ENCODE data around the gene SH3RF1. TPM values are rescaled to one million over a fixed set of nuclear protein-coding genes. Genes with fewer than 3 reads are reported as not detected.

Gene SH3RF1
- total and polyA plus RNA-seq, 2 of the 13 experiments (the other 11 are each of a cell fraction or from before 2014, with no cell fraction given) = 3.1 to 3.2 TPM

DNA sequence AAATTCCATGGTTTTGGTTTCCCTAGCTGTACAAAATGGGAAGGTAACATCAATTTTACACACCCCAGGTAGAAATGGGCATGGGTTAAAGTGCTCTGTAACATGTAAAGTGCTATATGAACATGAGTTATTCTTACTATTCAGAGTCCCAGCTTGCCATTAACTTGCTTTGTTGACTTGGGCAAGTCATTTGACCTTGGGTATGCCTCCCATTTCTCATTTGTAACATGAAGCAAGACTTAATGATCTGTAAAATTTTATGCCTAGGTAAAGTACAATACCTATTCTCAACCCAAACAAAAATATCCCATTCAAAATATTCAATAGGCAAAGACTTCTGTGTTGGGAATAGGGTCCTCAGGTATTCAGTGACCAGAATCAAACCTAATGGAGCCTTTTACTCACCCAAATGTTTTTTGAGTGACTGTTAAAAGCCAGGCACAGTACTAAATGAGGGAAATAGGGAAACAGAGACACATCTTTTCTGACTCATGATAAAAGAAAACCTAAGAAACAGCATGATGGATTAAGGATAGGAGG, 126.6 kb downstream of the SH3RF1 start:
- no peak for FAIRE-seq
- no peak for DNase-seq (ENCODE audit: low spot score)
- H3K4me3 ChIP-seq (replicated peaks in 1 of 3; ENCODE audit: insufficient read depth in 1 of 3, low read depth in 2 of 3, low read length in 3 of 3) = no peak overlapping the region
- no peak overlapping the region for H3K9ac ChIP-seq (ENCODE audit: insufficient read depth, low read depth, low read length)
- H3K4me2 ChIP-seq (ENCODE audit: low read depth, low read length) = no peak overlapping the region
- H3K27me3 ChIP-seq (ENCODE audit: control insufficient read depth in 1 of 2, insufficient read depth in 2 of 2, low read length in 2 of 2) = no peaks in the 10 kb centered on the region
- POLR2A ChIA-PET = no interaction called here
- H3K36me3 ChIP-seq (replicated peaks in 1 of 2; ENCODE audit: control insufficient read depth in 1 of 2, insufficient read depth in 2 of 2, low read length in 2 of 2) = peaks cover 0 to 1% of the 10 kb centered on the region in 2 experiments; a peak in 1 of 5 replicates
- H3K27ac ChIP-seq (ENCODE audit: extremely low read length, insufficient read depth, low read length) = no peak overlapping the region
- no peaks in the 10 kb centered on the region for H4K20me1 ChIP-seq (ENCODE audit: insufficient read depth, low read length)
- no peak overlapping the region for H2AFZ ChIP-seq (ENCODE audit: low read length)
- no peaks in the 10 kb centered on the region for H3K9me3 ChIP-seq (ENCODE audit: low read length)
- no TSS peak for BruUV-seq (replicated peaks)
- no peaks in the 10 kb centered on the region for H3K4me1 ChIP-seq (ENCODE audit: insufficient read depth, low read length)
- in situ Hi-C loops (cut with HindIII; ENCODE audit: extremely low pct_ligation_motif_present, low pct_unique_long_range_greater_than_20kb) = no loop called here
- CTCF ChIA-PET (ENCODE audit: low intra/inter-chr PET ratio, low total read pairs) = no interaction called here
- H3K79me2 ChIP-seq (ENCODE audit: insufficient read depth, low read length) = no peaks in the 10 kb centered on the region
- intact Hi-C loops (cut with micrococcal nuclease; ENCODE audit: unreplicated experiment) = no loop called here
- ATAC-seq = no peak
- TF ChIP-seq, protein P1, sequence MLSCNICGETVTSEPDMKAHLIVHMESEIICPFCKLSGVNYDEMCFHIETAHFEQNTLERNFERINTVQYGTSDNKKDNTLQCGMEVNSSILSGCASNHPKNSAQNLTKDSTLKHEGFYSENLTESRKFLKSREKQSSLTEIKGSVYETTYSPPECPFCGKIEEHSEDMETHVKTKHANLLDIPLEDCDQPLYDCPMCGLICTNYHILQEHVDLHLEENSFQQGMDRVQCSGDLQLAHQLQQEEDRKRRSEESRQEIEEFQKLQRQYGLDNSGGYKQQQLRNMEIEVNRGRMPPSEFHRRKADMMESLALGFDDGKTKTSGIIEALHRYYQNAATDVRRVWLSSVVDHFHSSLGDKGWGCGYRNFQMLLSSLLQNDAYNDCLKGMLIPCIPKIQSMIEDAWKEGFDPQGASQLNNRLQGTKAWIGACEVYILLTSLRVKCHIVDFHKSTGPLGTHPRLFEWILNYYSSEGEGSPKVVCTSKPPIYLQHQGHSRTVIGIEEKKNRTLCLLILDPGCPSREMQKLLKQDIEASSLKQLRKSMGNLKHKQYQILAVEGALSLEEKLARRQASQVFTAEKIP (CRISPR knock-in tag; IDR thresholded peaks at IDR 0.05; ENCODE audit: borderline replicate concordance) = no peak
- TF ChIP-seq ZFY (CRISPR knock-in tag; IDR thresholded peaks at IDR 0.05) = no peak
- TF ChIP-seq KMT2B (CRISPR knock-in tag; IDR thresholded peaks at IDR 0.05) = no peak
- TF ChIP-seq ZNF101 (CRISPR knock-in tag; IDR thresholded peaks at IDR 0.05; ENCODE audit: borderline replicate concordance, low read depth) = no peak
- no peak for TF ChIP-seq SATB2 (CRISPR knock-in tag; IDR thresholded peaks at IDR 0.05)
- no peak for TF ChIP-seq JUND (CRISPR knock-in tag; IDR thresholded peaks at IDR 0.05)
- TF ChIP-seq TCF12 (IDR thresholded peaks at IDR 0.05) = no peak
- no peak for TF ChIP-seq TCF12 (CRISPR knock-in tag; IDR thresholded peaks at IDR 0.05)
- no peak for TF ChIP-seq SCMH1 (CRISPR knock-in tag; IDR thresholded peaks at IDR 0.05; ENCODE audit: borderline replicate concordance)
- no peak for TF ChIP-seq MBNL3 (CRISPR knock-in tag; conservative IDR thresholded peaks at IDR 0.05)
- TF ChIP-seq ZNF10 (CRISPR knock-in tag; IDR thresholded peaks at IDR 0.05; ENCODE audit: borderline replicate concordance, low read depth) = no peak
- no peak for TF ChIP-seq NCOR1 (IDR thresholded peaks at IDR 0.05; ENCODE audit: borderline replicate concordance, low read length)
- TF ChIP-seq, protein P2, sequence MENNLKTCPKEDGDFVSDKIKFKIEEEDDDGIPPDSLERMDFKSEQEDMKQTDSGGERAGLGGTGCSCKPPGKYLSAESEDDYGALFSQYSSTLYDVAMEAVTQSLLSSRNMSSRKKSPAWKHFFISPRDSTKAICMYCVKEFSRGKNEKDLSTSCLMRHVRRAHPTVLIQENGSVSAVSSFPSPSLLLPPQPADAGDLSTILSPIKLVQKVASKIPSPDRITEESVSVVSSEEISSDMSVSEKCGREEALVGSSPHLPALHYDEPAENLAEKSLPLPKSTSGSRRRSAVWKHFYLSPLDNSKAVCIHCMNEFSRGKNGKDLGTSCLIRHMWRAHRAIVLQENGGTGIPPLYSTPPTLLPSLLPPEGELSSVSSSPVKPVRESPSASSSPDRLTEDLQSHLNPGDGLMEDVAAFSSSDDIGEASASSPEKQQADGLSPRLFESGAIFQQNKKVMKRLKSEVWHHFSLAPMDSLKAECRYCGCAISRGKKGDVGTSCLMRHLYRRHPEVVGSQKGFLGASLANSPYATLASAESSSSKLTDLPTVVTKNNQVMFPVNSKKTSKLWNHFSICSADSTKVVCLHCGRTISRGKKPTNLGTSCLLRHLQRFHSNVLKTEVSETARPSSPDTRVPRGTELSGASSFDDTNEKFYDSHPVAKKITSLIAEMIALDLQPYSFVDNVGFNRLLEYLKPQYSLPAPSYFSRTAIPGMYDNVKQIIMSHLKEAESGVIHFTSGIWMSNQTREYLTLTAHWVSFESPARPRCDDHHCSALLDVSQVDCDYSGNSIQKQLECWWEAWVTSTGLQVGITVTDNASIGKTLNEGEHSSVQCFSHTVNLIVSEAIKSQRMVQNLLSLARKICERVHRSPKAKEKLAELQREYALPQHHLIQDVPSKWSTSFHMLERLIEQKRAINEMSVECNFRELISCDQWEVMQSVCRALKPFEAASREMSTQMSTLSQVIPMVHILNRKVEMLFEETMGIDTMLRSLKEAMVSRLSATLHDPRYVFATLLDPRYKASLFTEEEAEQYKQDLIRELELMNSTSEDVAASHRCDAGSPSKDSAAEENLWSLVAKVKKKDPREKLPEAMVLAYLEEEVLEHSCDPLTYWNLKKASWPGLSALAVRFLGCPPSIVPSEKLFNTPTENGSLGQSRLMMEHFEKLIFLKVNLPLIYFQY (CRISPR knock-in tag; IDR thresholded peaks at IDR 0.05; ENCODE audit: borderline replicate concordance) = no peak
- TF ChIP-seq, protein P3, sequence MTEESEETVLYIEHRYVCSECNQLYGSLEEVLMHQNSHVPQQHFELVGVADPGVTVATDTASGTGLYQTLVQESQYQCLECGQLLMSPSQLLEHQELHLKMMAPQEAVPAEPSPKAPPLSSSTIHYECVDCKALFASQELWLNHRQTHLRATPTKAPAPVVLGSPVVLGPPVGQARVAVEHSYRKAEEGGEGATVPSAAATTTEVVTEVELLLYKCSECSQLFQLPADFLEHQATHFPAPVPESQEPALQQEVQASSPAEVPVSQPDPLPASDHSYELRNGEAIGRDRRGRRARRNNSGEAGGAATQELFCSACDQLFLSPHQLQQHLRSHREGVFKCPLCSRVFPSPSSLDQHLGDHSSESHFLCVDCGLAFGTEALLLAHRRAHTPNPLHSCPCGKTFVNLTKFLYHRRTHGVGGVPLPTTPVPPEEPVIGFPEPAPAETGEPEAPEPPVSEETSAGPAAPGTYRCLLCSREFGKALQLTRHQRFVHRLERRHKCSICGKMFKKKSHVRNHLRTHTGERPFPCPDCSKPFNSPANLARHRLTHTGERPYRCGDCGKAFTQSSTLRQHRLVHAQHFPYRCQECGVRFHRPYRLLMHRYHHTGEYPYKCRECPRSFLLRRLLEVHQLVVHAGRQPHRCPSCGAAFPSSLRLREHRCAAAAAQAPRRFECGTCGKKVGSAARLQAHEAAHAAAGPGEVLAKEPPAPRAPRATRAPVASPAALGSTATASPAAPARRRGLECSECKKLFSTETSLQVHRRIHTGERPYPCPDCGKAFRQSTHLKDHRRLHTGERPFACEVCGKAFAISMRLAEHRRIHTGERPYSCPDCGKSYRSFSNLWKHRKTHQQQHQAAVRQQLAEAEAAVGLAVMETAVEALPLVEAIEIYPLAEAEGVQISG (CRISPR knock-in tag; IDR thresholded peaks at IDR 0.05) = no peak
- TF ChIP-seq TRIM24 (CRISPR knock-in tag; IDR thresholded peaks at IDR 0.05) = no peak
- TF ChIP-seq TEAD3 (CRISPR knock-in tag; optimal IDR thresholded peaks at IDR 0.05; ENCODE audit: borderline replicate concordance) = no peak
- no peak for TF ChIP-seq PCBP1 (IDR thresholded peaks at IDR 0.05; ENCODE audit: borderline replicate concordance, low read depth, low read length)

All from HepG2 (cell line).